HS-27A (cell line): Measurements from ENCODE around the gene STON1.
"Not testable (repeated sequence)": the region's sequence is repeated elsewhere in the genome, so short reads cannot be mapped to it uniquely, and the experiment has no call there.

Experiments
- DNase-seq: peaks from one replicate; pipeline ENCODE4 v3.0.0-alpha.2; 2012; ENCODE audit warnings: low read depth, missing footprints

STON1 gene

GRCh38 chr2:48574353-48575287 lies 44.7 kb downstream of the STON1 start:
- no peak for DNase-seq

- no peak for DNase-seq
Observed at GRCh38 chr2:48578313-48578712, 48.4 kb downstream of the STON1 start.

- DNase-seq, result no peak
Observed at GRCh38 chr2:48583961-48584360, 54.0 kb downstream of the STON1 start.

- no peak for DNase-seq
Observed at GRCh38 chr2:48584551-48584950, 54.6 kb downstream of the STON1 start.

- DNase-seq, result no peak
Observed at GRCh38 chr2:48586433-48586832, 56.5 kb downstream of the STON1 start.

- DNase-seq, result no peak
Observed at GRCh38 chr2:48587560-48587959, 57.6 kb downstream of the STON1 start.

GRCh38 chr2:48587961-48588360 lies 58.0 kb downstream of the STON1 start:
- DNase-seq, result no peak

- no peak for DNase-seq
Observed at GRCh38 chr2:48588745-48589144, 58.8 kb downstream of the STON1 start.

GRCh38 chr2:48589170-48589767 lies 59.3 kb downstream of the STON1 start:
- no peak for DNase-seq

GRCh38 chr2:48590017-48590416 lies 60.1 kb downstream of the STON1 start:
- DNase-seq, result no peak

- DNase-seq, result no peak
Observed at GRCh38 chr2:48592067-48592466, 62.1 kb downstream of the STON1 start.

GRCh38 chr2:48596751-48597150 lies 66.8 kb downstream of the STON1 start:
- DNase-seq, result not testable (repeated sequence)

GRCh38 chr2:48597492-48597891 lies 67.5 kb downstream of the STON1 start:
- no peak for DNase-seq

GRCh38 chr2:48600204-48600813 lies 70.4 kb downstream of the STON1 start:
- DNase-seq, result peak; percentile 38

- DNase-seq, result peak; percentile 36
Observed at GRCh38 chr2:48600917-48601316, 71.0 kb downstream of the STON1 start.

GRCh38 chr2:48601349-48601748 lies 71.4 kb downstream of the STON1 start:
- no peak for DNase-seq

GRCh38 chr2:48605482-48606175 lies 75.7 kb downstream of the STON1 start:
- no peak for DNase-seq

- DNase-seq, result no peak
Observed at GRCh38 chr2:48607307-48608014, 77.5 kb downstream of the STON1 start.

- DNase-seq, result no peak
Observed at GRCh38 chr2:48613211-48613610, 83.3 kb downstream of the STON1 start.

GRCh38 chr2:48614581-48614980 lies 84.6 kb downstream of the STON1 start:
- not testable (repeated sequence) for DNase-seq

- DNase-seq, result no peak
Observed at GRCh38 chr2:48617618-48618017, 87.7 kb downstream of the STON1 start, which contains the start of gene GTF2A1L. Gene GTF2A1L (plus strand): TSS chr2:48617856. CDS start chr2:48617875, 19 bp downstream.

- no peak for DNase-seq
Observed at GRCh38 chr2:48619526-48619925, 89.6 kb downstream of the STON1 start.
